ENCODE results near the gene CKAP2.

GRCh38 chr13:52450012-52450792 is 5.1 kb upstream of the CKAP2 start, which contains the start of gene VPS36:
- TF ChIP-seq MAX (IDR thresholded peaks at IDR 0.05; ENCODE audit: low read depth, low read length): peak; percentile 87
- TF ChIP-seq CTCF (IDR thresholded peaks at IDR 0.05; ENCODE audit: low read depth, low read length): peak; percentile 86

Measured in NB4 (cell line).